Heart right ventricle (tissue), 16 donors: ENCODE data around the gene FUCA2. TPM values are rescaled to one million over a fixed set of nuclear protein-coding genes. Genes with fewer than 3 reads are reported as not detected.

Source experiments
- ATAC-seq, 8 donors: fragments of 200-7000 bp; cut with Tn5 transposase; one replicate each; pipeline ENCODE4 v1.9.1; 2020; ENCODE audit warnings: mild to moderate bottlenecking in 8 of 8, moderate library complexity in 8 of 8, moderate number of reproducible peaks in 1 of 8
- DNase-seq, 2 donors: peaks; one replicate each; pipeline ENCODE4 v3.0.0-alpha.2; 2020
- H3K27ac ChIP-seq, 10 donors: fragments of 200-600 bp; sonication (generic) in 2 of 10; one replicate each; pipeline versions ENCODE4 v1.5.0 to v1.8.0; 2020 to 2022; ENCODE audit warnings: mild to moderate bottlenecking in 3 of 10
- H3K27me3 ChIP-seq, 7 donors: fragments of 200-600 bp; one replicate each; pipeline ENCODE4 v1.8.0; 2021 to 2022; ENCODE audit warnings: mild to moderate bottlenecking in 2 of 7
- H3K36me3 ChIP-seq, 9 donors: fragments of 200-600 bp; sonication (generic) in 1 of 9; one replicate each; pipeline versions ENCODE4 v1.5.0 to v1.8.0; 2020 to 2022; ENCODE audit warnings: mild to moderate bottlenecking in 2 of 9
- H3K4me1 ChIP-seq, 9 donors: fragments of 200-600 bp; sonication (generic) in 1 of 9; one replicate each; pipeline versions ENCODE4 v1.5.0 to v1.8.0; 2020 to 2022; ENCODE audit warnings: mild to moderate bottlenecking in 4 of 9
- H3K4me3 ChIP-seq, 10 donors: fragments of 200-600 bp; sonication (generic) in 2 of 10; one replicate each; pipeline versions ENCODE4 v1.5.0 to v1.8.0; 2020 to 2022; ENCODE audit warnings: mild to moderate bottlenecking in 7 of 10, moderate library complexity in 2 of 10
- H3K9me3 ChIP-seq, 11 donors: fragments of 200-600 bp in 10 of 11; sonication (generic) in 2 of 11; one replicate each; pipeline versions ENCODE4 v1.5.0 to v1.8.0; 2013 to 2022; ENCODE audit warnings: mild to moderate bottlenecking in 2 of 11, control low read depth in 1 of 11, moderate library complexity in 1 of 11
- WGBS, 2 donors: extraction: QIAGEN DNeasy Blood & Tissue Kit; methylation state at CpG; one replicate each; pipeline ENCODE4 v1.1.7; 2013; ENCODE audit warnings: inconsistent platforms in 1 of 2; 5-methylcytosine and 5-hydroxymethylcytosine counted together
- intact Hi-C, 10 donors: fragments of 100-400 bp; cut with DNase I; formaldehyde crosslinking; loops; one replicate each; pipeline versions ENCODE4 v1.11.1 to v1.14.2; 2022
- polyA plus RNA-seq, 2 donors: library from polyadenylated mRNA; stranded (reverse); fragments of 200-250 nt; gene quantifications; one replicate each; pipeline ENCODE4 v1.2.3, GENCODE V29; 2013
- total RNA-seq, 10 donors: library from RNA; stranded (reverse); fragmentation: NEBNext Ultra II Directional in 3 of 10; extraction: Animal tissue kit (Norgen Biotek cat#: 25700) in 3 of 10; gene quantifications; one replicate each; pipeline versions ENCODE4 v1.2.1 to v1.2.4, GENCODE V29; 2021 to 2023
- TF ChIP-seq, protein P1 (sequence below), 9 donors: fragments of 200-600 bp; sonication (generic) in 2 of 9; IDR thresholded peaks; one replicate each; pipeline versions ENCODE4 v1.5.0 to v1.8.0; 2021 to 2022; ENCODE audit warnings: antibody characterized with exemption in 9 of 9, mild to moderate bottlenecking in 5 of 9, moderate library complexity in 1 of 9
- donor health status: Arrhythmogenic right ventricular cardiomyopathy.
- donor health status: ischemic (EF 13 %, LVEDD 7.1; RV severe dilation, severe dysfunction).
- donor health status: healthy with polysubstance abuse.
- donor health status: DM: no; HTN: yes; CAD: no.
- donor health status: DM: no; HTN: no; CAD: no.
- donor health status: ischemic (EF 25% LVEDD 6.9; RV normal size, moderate dysfunction).
- donor health status: ischemic (EF 25% LVEDD 5.7; RV mildly dilated, moderate dysfunction).
- donor health status: healthy.
- donor health status: DM: yes; HTN: yes; CAD: no.
- donor health status: Ischemic cardiomyopathy.
- donor health status: ischemic (EF 35%, LVEDD 5.7; RV mildly dilated, moderate dysfunction).
- donor health status: nonischemic (EF 11% LVEDD 7.7; RV severe dilation, severe dysfunction).
- donor health status: DM: yes; HTN: yes; CAD: no.
- donor health status: PGD.
- donor health status: ischemic (EF 29% LVEDD 5.4; RV normal size, mild dysfunction).
- donor health status: nonischemic (EF 23%, LVEDD 6.1; RV moderate dilation, normal function).

FUCA2 gene
- total and polyA plus RNA-seq, 12 donors, result 24.1 to 63.4 (median 40.1) TPM

DNA sequence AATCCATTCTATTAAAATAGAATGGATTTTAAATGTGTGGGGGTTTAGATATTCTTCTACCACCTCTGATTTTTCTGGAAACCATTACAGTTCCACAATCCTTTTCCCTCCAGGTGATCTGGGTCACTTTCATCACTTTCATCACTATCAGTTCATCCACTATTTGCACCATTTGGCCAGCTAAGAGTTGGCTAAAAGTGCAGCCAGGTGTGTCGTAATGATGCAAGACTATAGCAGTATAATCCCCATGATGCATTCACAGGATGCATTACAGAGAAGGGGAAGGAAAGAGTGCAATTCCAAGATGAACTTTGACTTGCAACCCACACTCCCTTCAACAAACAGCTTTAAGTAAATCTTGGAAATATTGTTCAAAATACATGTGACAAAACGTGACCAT, 4.9 kb downstream of the FUCA2 start:
- Histone ChIP-seq H3K4me1 (peaks cover 0 to 32% (median 14%) of the 10 kb centered on the region in 9 donors), H3K9me3 (no peaks in the 10 kb centered on the region), H3K27me3 (no peaks in the 10 kb centered on the region), H3K36me3 (peaks cover 0 to 70% (median 10%) of the 10 kb centered on the region in 9 donors), H3K27ac (no peak overlapping the region), H3K4me3 (no peak overlapping the region)
- DNase-seq, result no peak
- intact Hi-C loops, result no loop called here
- no peak for ATAC-seq
- TF ChIP-seq, protein P1, sequence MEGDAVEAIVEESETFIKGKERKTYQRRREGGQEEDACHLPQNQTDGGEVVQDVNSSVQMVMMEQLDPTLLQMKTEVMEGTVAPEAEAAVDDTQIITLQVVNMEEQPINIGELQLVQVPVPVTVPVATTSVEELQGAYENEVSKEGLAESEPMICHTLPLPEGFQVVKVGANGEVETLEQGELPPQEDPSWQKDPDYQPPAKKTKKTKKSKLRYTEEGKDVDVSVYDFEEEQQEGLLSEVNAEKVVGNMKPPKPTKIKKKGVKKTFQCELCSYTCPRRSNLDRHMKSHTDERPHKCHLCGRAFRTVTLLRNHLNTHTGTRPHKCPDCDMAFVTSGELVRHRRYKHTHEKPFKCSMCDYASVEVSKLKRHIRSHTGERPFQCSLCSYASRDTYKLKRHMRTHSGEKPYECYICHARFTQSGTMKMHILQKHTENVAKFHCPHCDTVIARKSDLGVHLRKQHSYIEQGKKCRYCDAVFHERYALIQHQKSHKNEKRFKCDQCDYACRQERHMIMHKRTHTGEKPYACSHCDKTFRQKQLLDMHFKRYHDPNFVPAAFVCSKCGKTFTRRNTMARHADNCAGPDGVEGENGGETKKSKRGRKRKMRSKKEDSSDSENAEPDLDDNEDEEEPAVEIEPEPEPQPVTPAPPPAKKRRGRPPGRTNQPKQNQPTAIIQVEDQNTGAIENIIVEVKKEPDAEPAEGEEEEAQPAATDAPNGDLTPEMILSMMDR (IDR thresholded peaks at IDR 0.05), result no peak
- WGBS, 2 donors, result 92 to 98% methylated on average over 2 of the region's 2 CpGs

DNA sequence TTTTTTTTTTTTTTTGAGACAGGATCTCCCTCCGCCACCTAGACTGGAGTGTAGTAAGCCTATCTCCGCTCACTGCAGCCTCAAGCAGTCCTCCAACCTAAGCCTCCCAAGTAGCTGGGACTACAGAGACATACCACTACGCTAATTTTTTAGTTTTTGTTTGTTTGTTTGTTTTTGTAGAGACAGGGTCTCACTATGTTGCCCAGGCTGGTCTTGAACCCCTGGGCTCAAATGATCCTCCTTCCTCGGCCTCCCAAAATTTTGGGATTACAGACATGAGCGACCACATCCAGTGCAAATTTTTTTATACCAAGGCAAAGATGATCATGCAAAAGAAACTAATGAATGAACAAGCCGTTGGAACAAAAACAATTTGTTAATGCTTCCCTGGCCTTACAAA, 5.3 kb downstream of the FUCA2 start:
- no peaks in the 10 kb centered on the region for H3K27me3 ChIP-seq
- H3K4me3 ChIP-seq, result no peak overlapping the region
- TF ChIP-seq, protein P1 (IDR thresholded peaks at IDR 0.05), result no peak
- 97% methylated on average over 6 of the region's 6 CpGs for WGBS, 2 donors
- intact Hi-C loops, result no loop called here
- peaks cover 0 to 29% (median 14%) of the 10 kb centered on the region in 9 donors for H3K4me1 ChIP-seq
- H3K36me3 ChIP-seq, result peaks cover 0 to 74% (median 11%) of the 10 kb centered on the region in 9 donors
- H3K27ac ChIP-seq, result no peak overlapping the region
- DNase-seq (no peak), ATAC-seq (no peak)
- H3K9me3 ChIP-seq, result no peaks in the 10 kb centered on the region

DNA sequence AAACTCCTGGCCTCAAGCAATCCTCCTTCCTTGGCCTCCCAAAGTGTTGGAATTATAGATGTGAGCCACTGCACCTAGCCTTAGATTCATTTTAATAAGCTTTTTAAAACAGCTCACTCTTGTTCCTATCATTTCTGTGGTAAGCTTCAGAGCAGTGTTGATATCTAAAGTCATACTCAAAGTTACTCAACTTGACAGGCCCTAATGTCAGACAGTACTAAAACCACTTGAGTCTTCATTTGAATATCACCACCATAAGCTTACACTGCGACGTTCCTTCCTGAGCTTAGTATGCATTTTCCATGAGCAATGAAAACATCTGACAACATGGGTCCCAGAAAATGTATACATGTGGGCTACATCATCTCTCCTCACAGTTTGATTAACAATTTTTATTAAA, 6.0 kb downstream of the FUCA2 start:
- no peak for DNase-seq
- Histone ChIP-seq H3K4me1 (peaks cover 0 to 26% (median 12%) of the 10 kb centered on the region in 9 donors), H3K27me3 (no peaks in the 10 kb centered on the region), H3K4me3 (no peak overlapping the region), H3K36me3 (peaks cover 0 to 81% (median 18%) of the 10 kb centered on the region in 9 donors), H3K9me3 (no peaks in the 10 kb centered on the region), H3K27ac (no peak overlapping the region)
- intact Hi-C loops, result no loop called here
- 65 to 75% methylated on average over 2 of the region's 2 CpGs for WGBS, 2 donors
- TF ChIP-seq, protein P1 (IDR thresholded peaks at IDR 0.05), result no peak
- ATAC-seq, result no peak

DNA sequence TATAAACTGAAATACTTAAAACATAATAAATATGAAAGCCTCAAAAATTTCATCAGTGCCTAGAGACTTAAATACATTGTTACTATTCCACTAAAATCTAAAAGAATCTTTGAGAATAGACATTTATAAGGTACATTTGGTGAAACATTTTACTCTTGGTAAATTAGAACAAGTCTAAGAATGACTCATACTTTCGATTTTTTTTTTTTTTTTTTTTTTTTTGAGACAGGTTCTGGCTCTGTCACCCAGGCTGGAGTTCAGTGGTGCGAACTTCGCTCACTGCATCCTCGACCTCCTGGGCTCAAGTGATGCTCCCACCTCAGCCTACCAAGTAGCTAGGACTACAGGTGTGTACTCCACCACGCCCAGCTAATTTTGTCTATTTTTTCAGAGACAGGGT, 6.4 kb downstream of the FUCA2 start:
- H3K27me3 ChIP-seq, result no peaks in the 10 kb centered on the region
- DNase-seq (no peak), ATAC-seq (no peak)
- no peaks in the 10 kb centered on the region for H3K9me3 ChIP-seq
- TF ChIP-seq, protein P1 (IDR thresholded peaks at IDR 0.05), result no peak
- 89 to 93% methylated on average over 5 of the region's 5 CpGs for WGBS, 2 donors
- peaks cover 0 to 22% (median 8%) of the 10 kb centered on the region in 9 donors for H3K4me1 ChIP-seq
- H3K4me3 ChIP-seq, result no peak overlapping the region
- intact Hi-C loops, result no loop called here
- H3K27ac ChIP-seq, result no peak overlapping the region
- peaks cover 0 to 85% (median 18%) of the 10 kb centered on the region in 9 donors for H3K36me3 ChIP-seq
